GM18858 (cell line): ENCODE results near the gene MTO1.
"Not testable (repeated sequence)": the region's sequence is repeated elsewhere in the genome, so short reads cannot be mapped to it uniquely, and the experiment has no call there.

Experiments used
- ATAC-seq: cut with Tn5 transposase; IDR thresholded peaks from one replicate; pipeline ENCODE4 v1.9.1; 2021; ENCODE audit not compliant: unreplicated experiment

The MTO1 gene

DNA sequence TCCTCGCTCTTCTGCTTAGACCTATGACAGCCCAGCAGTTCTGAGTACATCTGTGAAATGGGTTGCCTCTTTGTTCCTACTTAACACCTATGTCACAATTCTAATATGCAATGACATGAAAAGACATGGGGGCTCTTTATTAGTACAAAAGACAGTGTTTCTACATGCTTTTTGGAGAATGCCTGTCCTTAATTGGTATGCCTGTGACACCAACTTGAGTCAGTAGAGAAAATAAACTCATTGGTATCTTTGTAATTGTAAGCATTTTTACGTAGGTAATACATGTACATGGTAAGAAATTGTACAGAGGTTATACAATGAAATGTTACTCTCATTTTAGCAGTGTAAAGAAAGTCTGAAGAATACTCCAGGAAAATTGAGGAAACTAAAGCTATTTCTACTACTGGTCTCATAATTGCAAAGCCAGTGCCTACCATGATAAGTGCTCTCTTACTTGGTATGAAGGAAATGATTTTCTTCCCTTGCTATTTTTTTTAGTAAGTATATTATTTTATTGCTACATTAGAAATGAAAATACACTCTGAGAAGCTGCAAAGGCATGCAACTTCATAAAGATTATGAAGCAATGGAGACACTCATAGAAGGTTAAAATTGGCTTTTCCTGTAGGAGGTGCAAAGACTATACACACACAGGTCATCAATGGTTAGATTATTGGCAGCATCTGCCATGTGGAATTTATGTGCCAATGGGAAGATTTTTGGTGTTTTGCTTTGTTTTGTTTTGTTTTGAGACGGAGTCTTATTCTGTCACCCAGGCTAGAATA, 64.2 kb downstream of the MTO1 start:
- no peak for ATAC-seq

DNA sequence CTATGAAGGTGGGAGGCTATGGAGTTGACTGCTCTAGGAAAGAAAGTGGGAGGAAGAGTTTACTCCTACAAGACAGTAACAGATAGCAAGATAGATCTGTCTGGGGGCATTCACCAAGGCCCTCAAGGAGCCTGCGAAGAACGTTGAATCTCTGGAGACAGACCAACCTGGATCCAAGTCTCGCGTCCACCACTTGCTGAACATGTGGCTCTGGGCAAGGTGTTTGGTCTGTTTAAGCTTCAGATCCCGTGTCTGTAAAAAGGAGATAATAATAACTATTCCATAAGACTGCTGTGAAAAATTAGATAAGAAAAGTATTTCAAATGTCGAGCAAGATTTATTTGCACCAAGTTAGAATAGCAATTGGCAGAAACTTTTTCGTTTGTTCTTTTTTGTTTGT, 67.4 kb downstream of the MTO1 start:
- ATAC-seq = no peak

DNA sequence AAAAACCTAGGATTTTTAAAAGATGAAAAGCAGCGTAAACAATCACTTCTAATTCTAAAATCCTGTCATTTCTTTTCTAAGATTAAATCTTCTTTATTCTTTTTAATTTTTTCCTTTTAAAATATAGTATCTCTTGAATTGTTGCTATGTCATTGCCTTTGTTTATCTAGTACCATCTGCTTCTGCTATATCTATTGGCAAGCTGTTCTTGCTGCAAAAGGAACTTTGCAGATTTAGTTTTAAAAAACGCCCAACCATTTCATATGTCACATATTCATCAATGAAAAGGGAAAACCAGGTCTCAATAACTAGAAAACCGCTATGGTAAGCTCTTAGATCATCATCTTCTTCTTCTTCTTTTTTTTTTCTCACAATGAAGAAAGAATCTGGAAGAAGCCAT, 70.8 kb downstream of the MTO1 start:
- ATAC-seq = no peak

DNA sequence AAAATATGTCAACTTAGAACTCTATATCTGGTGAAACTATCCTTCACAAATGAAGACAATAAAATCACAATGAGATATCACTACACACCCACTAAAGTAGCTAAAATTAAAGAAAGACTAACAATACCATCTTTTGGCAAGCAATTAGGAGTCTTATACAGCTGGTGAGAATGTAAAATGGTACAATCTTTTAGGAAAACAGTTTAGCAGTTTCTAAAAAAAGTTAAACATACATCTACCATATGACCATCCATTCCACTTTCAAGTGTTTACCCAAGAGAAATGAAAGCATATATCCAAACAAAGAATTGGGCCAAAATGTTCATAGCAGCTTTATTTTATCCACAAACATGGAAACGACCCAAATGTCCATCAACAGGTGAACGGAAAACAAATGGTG, 73.1 kb downstream of the MTO1 start:
- ATAC-seq = no peak

DNA sequence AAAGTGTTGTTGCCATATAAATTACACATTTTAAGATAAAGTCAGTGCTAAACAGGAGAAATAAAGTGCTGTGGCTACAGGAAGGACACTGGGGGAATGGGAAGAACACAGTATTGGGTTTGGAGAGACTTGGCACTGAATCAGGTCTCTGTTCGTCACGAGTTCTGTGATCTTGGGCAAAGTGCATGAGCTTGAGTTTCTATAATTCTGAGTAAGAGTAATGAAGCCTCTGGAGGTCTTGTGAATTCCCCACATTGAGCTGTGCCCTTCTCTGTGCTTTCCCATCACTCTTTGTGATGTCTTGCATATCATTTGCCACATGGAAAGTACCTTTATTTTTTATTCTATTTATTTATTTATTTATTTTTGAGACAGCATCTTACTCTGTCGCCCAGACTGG, 76.1 kb downstream of the MTO1 start:
- ATAC-seq = peak; percentile 47

DNA sequence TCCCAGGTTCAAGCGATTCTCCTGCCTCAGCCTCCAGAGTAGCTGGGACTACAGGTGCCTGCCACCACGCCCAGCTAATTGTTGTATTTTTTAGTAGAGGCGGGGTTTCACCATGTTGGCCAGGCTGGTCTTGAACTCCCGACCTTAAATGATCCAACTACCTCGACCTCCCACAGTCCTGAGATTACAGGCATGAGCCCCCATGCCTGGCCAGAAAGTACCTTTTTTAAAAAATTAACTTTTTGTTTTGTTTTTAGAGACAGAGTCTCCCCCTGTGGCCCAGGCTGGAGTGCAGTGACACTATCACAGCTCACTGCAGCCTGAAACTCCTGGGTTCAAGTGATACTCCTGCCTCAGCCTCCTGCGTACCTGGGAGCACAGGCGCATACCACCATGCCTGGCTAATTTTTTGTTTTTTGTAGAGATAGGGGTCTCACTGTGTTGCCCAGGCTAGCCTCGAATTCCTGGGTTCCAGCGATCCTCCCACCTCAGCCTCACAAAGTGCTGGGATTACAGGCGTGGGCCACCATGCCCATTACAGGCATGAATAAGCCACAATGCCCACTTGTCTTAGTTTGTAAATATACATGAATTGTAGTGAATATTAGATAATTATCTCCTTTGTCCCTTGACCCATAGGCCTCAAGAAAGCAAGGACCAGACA, 76.7 kb downstream of the MTO1 start:
- no peak for ATAC-seq

DNA sequence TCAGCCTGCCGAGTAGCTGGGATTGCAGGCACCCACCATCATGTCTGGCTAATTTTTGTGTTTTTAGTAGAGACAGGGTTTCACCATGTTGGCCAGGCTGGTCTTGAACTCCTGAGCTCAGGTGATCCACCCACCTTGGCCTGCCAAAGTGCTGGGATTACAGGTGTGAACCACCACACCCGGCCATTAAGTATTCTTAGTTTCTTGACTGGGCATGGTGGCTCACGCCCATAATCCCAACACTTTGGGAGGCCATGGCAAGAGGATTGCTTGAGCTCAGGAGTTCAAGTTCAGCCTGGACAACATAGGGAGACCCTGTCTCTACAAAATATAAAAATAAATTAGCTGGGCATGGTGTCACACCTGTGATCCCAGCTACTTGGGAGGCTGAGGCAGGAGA, 80.9 kb downstream of the MTO1 start:
- ATAC-seq = not testable (repeated sequence)

DNA sequence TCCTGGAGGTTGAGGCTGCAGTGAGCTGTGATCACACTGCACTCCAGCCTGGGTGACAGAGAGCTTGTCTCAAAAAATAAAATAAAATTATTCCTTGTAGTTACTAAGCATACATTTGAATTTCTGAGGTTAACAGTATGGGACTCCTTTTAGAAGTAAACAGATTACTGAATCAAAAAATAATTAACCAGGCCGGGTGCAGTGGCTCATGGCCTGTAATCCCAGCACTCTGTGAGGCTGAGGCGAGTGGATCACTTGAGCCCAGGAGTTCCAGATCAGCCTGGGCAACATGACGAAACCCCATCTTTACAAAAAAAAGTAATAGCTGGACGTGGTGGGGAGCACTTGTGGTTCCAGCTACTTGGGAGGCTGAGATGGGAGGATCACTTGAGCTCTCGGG, 81.4 kb downstream of the MTO1 start:
- ATAC-seq = no peak

DNA sequence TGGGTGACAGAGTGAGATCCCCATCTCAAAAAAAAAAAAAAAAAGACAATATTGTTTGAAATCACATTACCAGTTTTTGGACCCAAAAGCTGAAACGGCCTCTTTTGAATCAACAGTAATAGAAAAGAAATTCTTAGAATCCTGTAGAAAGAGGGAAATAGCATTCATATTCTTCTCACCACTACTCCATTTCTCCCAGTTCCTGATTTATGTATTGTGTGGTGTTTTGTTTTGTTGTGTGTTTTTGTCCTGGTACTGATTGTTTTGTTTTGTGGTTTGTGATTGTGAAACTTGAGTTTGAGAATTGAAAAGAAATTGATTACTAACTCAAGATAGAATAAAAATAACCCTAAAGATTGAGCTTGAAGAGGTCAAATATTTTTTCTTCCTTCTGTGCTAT, 85.5 kb downstream of the MTO1 start:
- no peak for ATAC-seq

DNA sequence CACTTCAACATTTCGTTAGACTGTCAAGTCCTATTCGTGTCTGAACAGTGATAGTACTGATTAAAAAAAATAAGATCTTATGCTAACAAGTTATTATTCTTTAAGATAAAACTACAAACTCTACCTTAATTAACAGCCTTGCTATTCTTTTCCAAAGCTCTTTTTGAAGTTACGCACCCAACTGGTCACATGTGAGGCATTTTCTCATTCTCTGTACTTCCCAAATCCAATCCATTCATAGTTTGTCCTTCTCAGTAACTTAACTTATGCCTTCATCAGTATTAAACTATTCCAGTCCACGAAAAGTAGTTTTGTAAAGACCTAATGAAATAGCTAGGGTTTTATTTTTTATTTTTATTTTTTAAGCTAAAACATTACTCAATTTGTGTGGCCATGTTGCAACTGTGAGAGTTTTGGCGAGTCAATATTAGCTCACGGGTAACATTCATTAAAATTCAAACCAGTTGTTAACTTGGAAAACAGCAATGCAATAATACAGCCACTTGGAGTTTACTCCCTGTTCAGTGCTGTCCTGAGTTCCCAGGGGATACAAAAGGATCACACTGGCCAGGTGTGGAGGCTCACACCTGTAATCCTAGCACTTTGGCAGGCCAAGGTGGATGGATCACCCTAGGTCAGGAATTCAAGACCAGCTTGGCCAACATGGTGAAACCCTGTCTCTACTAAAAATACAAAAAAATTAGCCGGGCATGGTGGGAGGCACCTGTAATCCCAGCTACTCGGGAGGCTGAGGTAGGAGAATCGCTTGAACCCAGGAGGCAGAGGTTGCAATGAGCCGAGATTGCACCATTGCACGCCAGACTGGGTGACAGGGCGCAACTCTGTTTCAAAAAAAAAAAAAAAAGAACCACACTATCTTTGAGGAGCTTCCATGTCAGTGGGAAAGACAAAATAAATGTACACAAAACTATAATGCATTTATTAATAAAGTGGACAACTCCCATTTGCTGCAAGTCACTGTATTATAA, 87.2 kb downstream of the MTO1 start:
- no peak for ATAC-seq

DNA sequence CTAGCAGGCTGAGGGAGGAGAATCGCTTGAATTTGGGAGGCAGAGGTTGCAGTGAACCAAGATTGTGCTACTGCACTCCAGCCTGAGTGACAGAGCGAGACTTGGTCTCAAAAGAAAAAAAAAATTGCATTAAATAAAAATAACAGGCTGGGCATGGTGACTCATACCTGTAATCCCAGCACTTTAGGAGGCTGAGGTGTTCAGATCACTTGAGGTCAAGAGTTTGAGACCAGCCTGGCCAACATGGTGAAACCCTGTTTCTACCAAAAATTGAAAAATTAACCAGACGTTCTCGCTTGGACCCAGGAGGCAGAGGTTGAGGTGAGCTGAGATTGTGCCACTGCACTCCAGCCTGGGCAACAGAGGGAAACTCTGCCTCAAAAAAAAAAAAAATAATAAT, 89.6 kb downstream of the MTO1 start:
- not testable (repeated sequence) for ATAC-seq

DNA sequence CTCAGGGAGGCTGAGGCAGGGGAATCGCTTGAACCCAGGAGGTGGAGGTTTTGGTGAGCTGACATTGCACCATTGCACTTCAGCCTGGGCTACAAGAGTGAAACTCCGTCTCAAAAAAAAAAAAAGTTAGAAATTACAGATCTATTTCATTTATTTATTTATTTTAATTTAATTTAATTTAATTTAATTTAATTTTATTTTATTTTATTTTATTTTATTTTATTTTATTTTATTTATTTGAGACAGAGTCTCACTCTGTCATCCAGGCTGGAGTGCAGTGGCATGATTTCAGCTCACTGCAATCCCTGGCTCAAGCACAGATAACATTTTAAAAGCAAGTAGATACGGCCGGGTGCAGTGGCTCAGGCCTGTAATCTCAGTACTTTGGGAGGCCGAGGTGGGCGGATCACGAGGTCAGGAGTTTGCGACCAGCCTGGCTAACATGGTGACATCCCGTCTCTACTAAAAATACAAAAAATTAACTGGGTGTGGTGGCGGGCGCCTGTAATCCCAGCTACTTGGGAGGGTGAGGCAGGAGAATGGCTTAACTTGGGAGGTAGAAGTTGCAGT, 93.9 kb downstream of the MTO1 start:
- not testable (repeated sequence) for ATAC-seq

DNA sequence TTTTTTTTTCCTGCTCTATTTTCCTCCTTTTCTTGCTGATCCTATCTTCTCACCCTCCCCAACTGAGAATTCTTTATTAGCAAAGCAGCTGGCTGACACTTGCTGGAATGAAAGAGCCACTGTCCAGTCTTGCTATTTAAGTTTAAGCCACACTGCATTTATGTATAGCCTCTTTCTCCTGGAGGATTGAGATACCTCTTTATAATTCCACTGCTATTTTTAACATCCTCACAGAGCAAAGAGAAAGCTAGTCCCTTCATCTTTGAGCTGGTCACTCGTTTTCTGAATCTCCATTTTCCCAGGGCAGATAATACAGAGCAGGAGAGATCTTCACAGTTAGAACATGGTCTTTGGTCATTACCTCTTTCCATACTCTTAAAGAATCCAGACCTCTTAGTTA, 95.3 kb downstream of the MTO1 start:
- ATAC-seq = no peak
